Endometrium (tissue), 2 donors: Measurements from ENCODE around the gene ESPNL.

Experiments used
- FAIRE-seq: peaks from 2 replicates; lab custom pipeline; 2012; peaks lifted over from hg19 to GRCh38; lab: Jason Lieb, UNC
- donor health status: control.
- donor health status: control.

ESPNL gene

DNA sequence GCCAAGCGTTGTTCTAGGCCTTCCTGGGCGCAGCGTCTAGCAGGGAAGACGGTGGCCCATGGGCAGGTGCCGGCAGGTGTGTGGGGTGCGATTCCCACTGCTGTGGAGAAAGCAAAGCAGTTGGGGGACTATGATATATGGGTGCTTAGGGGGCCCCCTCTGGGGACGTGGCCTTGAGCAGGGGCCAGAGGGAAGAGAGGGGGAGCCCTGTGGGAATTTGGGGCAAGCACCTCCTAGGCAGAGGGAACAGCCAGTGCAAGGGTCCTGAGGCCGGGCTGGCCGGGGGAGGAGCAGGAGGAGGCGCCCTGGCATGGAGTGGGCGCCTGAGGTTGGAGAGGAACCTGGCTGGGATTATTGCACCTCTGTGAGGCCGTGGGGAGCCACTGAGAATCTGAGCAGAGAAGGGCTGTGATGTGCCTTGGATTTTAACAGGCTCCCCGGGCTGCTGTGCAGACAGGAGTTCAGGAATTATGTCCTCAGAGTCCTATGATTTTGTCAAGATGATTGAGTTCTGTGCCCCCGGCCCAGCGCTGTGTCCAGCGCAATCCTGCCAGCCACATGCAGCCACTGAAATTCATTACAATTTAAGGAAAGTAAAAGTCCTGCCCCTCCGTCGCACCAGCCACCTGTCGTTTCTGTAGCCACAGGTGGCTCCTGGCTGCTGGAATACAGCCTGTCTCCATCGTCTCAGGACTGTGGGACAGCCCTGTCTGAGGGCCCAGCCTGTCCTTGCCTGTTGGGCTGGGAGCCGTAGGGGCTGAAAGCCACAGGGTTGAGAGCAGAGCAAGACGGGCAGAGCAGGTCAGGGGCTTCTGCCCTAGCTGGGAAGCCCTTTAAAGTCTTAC lies 29.2 kb downstream of the ESPNL start:
- FAIRE-seq = no peak

DNA sequence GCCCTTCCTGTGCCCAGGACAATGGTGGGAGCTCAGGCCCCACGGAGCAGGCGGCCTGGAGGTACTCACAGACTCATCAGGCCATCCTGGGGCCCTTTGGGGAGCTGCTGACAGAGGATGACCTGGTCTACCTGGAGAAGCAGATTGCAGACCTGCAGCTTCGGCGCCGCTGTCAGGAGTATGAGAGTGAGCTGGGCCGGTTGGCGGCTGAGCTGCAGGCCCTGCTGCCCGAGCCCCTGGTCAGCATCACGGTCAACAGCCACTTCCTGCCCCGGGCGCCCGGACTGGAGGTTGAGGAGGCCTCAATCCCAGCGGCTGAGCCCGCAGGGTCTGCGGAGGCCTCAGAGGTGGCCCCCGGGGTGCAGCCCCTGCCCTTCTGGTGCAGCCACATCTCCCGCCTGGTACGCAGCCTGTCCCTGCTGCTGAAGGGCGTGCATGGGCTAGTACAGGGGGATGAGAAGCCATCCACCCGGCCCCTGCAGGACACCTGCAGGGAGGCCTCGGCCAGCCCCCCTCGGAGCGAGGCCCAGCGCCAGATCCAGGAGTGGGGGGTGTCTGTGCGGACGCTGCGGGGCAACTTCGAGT lies 30.1 kb downstream of the ESPNL start:
- FAIRE-seq = no peak

DNA sequence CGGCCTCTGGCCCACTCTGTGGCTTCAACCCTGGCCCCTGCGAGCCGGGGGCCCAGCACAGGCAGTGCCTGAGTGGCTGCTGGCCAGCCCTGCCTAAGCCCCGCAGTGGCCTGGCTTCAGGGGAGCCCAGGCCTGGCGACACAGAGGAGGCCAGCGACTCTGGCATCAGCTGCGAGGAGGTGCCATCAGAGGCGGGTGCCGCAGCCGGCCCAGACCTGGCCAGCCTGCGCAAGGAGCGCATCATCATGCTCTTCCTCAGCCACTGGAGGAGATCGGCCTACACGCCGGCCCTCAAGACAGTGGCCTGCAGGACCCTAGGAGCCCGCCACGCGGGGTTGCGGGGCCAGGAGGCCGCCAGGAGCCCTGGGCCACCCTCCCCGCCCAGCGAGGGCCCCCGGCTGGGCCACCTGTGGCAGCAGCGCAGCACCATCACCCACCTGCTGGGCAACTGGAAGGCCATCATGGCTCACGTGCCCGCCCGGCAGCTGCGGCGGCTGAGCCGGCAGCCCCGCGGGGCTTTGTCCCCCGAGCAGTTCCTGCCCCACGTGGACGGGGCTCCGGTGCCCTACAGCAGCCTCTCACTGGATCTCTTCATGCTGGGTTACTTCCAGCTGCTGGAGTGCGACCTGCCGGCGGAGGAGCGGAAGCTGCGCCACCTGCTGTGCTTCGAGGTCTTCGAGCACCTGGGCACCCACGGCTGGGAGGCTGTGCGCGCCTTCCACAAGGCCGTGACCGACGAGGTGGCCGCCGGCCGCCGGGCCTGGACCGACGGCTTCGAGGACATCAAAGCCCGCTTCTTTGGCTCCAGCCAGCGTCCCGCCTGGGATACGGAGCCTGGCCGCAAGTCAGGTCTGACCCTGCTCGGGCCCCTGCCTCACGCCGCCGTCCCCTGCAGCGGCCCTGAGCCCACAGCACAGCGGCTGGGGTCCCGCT lies 30.8 kb downstream of the ESPNL start:
- no peak for FAIRE-seq

- no peak for FAIRE-seq
Measured at GRCh38 chr2:238131761-238132462, 31.8 kb downstream of the ESPNL start.

DNA sequence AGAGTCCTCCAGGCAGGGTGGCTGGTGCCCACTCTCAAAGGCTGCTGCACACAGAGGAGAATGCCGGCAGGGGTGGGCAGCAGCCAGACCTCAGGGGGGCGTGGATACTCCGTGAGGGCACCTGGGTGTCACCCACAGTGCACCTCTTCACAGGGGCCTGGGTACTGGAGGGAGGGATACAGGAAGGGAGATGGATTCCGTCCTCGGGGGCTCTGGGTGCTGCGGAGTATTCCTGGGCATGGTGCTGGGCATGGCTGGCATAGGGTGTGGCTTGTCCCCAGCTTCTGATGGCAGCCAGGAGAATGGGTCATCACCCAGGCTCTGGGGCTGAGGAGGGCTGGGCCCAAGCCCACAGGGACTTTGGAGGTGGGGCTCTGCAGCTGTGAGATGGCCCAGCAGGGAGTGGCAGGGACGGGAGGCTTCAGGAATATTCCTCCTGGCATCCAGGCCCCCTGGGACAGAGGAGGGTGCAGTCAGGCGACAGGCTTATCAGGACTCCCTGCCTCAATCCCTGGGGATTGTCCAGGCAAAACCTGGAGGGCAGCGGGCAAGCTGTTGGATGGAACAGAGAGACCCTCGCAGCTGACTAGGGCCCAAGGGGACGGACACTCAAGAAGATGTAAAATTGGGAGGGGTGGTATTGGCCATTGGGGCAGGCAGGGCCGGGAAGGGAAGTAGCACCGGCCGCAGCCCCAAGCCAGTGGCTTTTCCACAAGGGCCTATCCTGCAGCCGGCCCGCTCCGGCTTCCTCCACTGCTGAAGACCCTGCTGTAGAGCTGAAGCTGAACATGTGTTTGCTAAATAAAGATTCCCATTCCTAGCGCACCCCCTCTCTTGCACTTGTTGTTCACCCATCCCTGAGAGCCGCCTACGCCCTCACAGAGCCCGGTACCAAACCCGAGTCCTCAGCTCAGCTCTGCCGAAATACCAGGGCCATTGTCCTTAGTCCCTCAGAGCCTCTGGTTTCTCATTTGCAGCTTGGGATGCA lies 32.6 kb downstream of the ESPNL start:
- FAIRE-seq = no peak

DNA sequence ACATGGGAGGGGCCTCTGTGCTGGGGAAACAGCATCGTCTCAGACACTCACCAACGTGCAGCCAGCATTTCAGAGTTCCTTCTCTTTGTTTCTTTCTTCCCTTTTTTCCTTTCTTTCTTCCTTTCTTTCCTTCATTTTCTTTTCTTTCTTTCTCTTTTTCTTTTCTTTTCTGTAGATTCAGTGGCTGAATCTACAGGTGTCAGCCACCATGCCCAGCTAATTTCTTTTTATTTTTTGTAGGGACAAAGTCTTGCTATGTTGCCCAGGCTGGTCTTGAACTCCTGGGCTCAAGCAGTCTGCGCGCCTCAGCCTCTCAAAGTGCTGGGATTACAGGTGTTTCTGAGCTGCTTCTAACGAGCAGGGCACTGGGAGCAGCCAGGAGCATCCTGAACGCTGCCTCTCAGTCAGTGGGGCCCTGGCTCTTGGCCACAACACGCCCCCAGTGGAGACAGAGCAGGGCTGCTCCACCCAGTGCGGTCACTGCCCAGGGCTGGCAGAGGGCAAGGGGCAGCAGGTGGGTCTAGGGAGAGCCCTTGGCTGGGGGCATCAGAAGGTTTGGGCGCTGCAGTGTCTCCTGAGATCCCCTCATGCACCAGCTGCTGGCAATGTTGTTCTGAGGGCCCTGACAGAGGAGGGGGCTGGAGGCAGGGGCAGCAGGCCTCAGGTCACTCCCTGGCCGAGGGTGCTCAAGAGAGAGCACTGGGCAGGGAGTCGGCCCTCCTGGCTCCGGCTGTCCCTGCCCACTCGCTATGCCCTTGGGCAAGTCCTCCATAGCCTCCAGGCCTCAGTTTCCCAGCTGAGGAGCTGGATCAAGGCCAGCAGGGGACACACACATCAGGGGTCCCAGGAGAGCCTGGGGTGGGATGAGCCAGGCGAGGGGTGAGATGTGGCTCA lies 33.6 kb downstream of the ESPNL start:
- no peak for FAIRE-seq

DNA sequence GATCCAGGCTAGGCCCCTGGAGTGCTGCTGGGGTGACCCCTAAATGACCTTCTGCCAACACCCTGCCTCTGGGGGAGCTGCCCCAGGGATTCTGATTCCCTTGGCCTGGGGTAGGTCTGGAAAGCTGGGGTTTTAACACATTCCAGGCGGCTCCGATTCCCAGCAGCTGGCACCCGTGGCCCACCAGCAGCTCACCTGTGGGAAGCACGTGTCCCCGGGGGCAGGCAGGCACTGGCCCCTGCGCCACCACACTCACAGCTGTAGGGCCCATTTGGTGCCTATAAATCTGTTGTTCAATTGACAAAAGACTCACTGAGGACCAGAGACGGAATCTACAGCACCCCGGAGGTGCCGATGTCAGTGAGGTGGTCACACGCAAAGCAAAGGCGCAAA lies 34.2 kb downstream of the ESPNL start:
- no peak for FAIRE-seq

GRCh38 chr2:238135601-238136150 lies 35.5 kb downstream of the ESPNL start:
- no peak for FAIRE-seq

DNA sequence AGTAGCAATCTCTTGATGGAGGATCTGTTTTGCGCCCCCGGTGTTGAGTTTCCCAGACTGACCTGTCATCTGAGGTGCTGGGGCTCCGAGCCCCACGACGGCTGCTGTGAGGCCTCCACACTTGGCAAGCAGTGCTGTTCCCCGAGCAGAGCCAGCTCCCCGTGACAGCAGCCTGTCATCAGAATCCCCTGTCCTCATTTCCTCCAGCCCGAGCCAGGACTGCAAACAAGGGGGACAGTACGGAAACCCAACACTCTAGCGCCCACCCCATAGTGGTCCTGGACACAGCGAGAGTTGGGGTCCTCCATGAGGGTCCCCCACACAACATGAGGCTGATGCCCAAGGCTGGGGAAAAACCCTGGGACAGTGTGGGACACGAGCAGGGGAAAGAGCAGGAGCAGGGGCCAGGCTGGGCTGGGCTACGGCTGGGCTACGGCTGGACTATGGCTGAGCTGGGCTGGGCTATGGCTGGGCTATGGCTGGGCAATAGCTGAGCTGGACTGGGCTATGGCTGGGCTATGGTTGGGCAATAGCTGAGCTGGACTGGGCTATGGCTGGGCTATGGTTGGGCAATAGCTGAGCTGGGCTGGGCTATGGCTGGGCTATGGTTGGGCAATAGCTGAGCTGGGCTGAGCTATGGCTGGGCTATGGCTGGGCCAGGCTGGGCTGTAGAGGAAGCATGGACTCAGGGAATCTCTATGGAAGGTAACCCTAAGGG lies 36.8 kb downstream of the ESPNL start:
- no peak for FAIRE-seq

GRCh38 chr2:238137885-238138284 lies 37.7 kb downstream of the ESPNL start:
- no peak for FAIRE-seq

- no peak for FAIRE-seq
Measured at GRCh38 chr2:238138331-238139195, 38.4 kb downstream of the ESPNL start, which contains the start of gene KLHL30. Gene KLHL30 (plus strand): TSS chr2:238138668. CDS start chr2:238140755, 2,087 bp downstream.

DNA sequence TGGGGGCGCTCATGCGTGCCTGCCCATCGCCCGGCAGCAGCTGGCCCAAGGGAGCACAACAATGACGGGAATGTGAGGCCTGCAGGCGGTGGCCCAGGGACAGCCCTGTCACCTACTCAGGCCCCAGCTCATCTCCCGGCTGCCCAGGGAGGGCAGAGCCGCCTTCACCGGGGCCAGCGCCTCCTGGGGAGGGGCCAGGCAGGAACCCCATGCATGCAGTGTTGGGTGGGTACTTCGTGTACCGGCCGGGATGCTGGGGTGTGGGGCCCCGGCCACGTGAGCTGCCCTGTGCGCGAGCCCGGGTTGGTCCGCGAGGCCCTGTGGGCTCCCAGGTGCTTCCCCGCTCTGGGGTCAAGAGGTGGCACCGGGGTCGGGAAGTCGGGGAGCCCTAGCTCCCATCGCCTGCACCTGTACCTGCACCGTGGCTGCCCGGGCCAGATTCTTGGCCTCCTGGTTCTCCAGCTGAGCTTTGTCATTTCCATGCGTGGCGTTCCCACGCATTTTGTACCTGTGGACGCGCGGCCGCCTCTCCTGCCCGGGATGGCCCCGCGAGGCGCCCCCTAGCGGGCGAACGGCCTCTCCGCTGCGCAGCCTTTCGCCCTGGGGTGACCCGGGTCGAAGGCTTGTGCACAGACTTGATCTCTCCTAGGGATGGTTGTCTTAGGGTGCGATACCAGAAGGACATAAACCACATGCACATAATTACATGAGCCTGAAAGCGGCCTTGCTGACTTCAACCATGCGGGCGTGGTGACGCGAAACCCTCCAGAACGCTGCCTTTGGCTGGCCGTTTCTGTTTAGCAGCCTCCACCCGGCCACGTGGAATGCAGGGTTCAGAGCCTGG lies 39.3 kb downstream of the ESPNL start:
- FAIRE-seq = no peak

GRCh38 chr2:238140040-238140439 lies 39.9 kb downstream of the ESPNL start:
- no peak for FAIRE-seq

DNA sequence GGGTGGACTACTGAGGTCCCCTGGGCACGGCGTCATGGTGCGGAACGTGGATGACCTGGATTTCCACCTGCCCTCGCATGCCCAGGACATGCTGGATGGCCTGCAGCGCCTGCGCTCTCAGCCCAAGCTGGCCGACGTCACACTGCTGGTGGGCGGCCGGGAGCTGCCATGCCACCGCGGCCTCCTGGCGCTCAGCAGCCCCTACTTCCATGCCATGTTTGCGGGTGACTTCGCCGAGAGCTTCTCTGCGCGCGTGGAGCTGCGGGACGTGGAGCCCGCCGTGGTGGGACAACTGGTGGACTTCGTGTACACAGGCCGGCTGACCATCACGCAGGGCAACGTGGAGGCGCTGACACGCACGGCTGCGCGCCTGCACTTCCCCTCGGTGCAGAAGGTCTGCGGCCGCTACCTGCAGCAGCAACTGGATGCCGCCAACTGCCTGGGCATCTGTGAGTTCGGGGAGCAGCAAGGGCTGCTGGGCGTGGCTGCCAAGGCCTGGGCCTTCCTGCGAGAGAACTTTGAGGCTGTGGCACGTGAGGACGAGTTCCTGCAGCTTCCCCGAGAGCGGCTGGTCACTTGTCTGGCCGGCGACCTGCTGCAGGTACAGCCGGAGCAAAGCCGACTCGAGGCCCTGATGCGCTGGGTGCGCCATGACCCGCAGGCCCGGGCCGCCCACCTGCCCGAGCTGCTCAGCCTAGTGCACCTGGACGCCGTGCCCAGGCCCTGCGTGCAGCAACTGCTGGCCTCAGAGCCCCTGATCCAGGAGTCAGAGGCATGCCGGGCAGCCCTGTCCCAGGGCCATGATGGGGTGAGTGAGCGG lies 40.8 kb downstream of the ESPNL start:
- no peak for FAIRE-seq

DNA sequence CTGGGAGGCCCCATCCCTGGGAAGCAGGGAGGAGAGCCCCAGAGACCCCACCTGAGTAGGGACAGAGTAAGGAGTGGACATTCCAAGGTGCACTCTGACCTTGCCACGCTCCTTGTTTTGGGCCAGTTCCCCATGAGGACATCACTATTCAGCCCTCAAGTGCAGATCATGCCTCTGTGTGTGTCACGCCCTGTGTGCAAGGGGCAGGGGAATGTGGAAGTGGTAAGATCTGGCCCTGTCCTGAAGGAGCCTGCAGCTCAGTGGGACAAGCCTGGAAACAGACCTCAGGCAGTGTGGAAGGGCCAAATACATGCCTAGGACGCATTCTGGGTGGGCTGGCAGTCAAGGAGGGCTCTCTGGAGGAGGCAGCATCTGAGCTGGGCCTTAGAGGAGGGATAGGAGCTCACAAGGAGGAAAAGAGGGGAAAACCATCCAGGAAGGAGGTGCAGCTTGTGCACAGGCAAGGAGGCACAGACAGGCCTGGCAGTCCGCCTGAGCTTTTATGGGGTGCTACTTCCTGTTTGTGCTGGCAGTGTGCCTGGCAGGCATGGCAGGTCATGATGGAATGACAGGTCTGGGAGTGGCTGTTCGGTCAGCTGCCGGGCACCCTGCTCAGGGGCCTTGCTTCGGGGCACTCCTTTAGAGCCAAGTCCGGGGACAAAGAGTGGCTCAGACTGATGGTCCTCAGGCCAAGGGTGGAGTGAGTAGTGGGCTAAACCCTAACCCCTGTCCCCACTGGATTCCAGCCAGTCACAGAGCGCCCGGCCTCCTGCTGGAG lies 41.6 kb downstream of the ESPNL start:
- FAIRE-seq = no peak
